GM18861 (cell line): ENCODE measurements around the gene CDC5L.

Experiments
- ATAC-seq: cut with Tn5 transposase; IDR thresholded peaks from one replicate; pipeline ENCODE4 v1.9.1; 2021; ENCODE audit not compliant: unreplicated experiment

Gene CDC5L

GRCh38 chr6:44495036-44495901 is 107.8 kb downstream of the CDC5L start:
- no peak for ATAC-seq

GRCh38 chr6:44496665-44497369 is 109.3 kb downstream of the CDC5L start:
- ATAC-seq, result no peak

- no peak for ATAC-seq
These were observed 110.3 kb downstream of the CDC5L start for GRCh38 chr6:44497807-44498206.

- no peak for ATAC-seq
These were observed 110.9 kb downstream of the CDC5L start for GRCh38 chr6:44498436-44498835.

GRCh38 chr6:44499609-44500008 is 112.1 kb downstream of the CDC5L start:
- no peak for ATAC-seq
